ENCODE measurements around the gene LRRC17. TPM values are rescaled to one million over a fixed set of nuclear protein-coding genes. Genes with fewer than 3 reads are reported as not detected.

LRRC17 gene
- total RNA-seq, 2 donors from 2014 or later = 2.0 to 2.9 TPM

- TF ChIP-seq POLR2A (IDR thresholded peaks at IDR 0.05) (no peak), CTCF (IDR thresholded peaks at IDR 0.05) (no peak)
- Histone ChIP-seq H3K4me1 (no peaks in the 10 kb centered on the region), H3K27me3 (no peaks in the 10 kb centered on the region), H3K27ac (no peak overlapping the region), H3K9me3 (no peaks in the 10 kb centered on the region), H3K36me3 (replicated peaks in 1 of 2; ENCODE audit: insufficient read depth in 1 of 2, low read depth in 2 of 2) (no peaks in the 10 kb centered on the region), H3K4me3 (no peak overlapping the region)
- 50 to 52% methylated on average over 2 of the region's 2 CpGs for WGBS, 2 donors
- no peak for ATAC-seq
- no peak for DNase-seq
- intact Hi-C loops (cut with DNase I) = no loop called here
Observed at GRCh38 chr7:102966465-102966864, 53.7 kb downstream of the LRRC17 start.

GRCh38 chr7:102967798-102968197, 55.0 kb downstream of the LRRC17 start:
- TF ChIP-seq CTCF (IDR thresholded peaks at IDR 0.05) (no peak), POLR2A (IDR thresholded peaks at IDR 0.05) (no peak)
- Histone ChIP-seq H3K9me3 (no peaks in the 10 kb centered on the region), H3K4me1 (no peaks in the 10 kb centered on the region), H3K27ac (no peak overlapping the region), H3K27me3 (no peaks in the 10 kb centered on the region), H3K36me3 (replicated peaks in 1 of 2; ENCODE audit: insufficient read depth in 1 of 2, low read depth in 2 of 2) (no peaks in the 10 kb centered on the region), H3K4me3 (no peak overlapping the region)
- intact Hi-C loops (cut with DNase I) = no loop called here
- ATAC-seq (no peak), DNase-seq (no peak)

GRCh38 chr7:102973096-102973802, 60.4 kb downstream of the LRRC17 start:
- DNase-seq = no peak
- no peaks in the 10 kb centered on the region for H3K9me3 ChIP-seq
- no peaks in the 10 kb centered on the region for H3K4me1 ChIP-seq
- H3K27ac ChIP-seq = no peak overlapping the region
- no peaks in the 10 kb centered on the region for H3K27me3 ChIP-seq
- TF ChIP-seq POLR2A (IDR thresholded peaks at IDR 0.05) (no peak), CTCF (IDR thresholded peaks at IDR 0.05) (no peak)
- no peaks in the 10 kb centered on the region for H3K36me3 ChIP-seq (replicated peaks in 1 of 2; ENCODE audit: insufficient read depth in 1 of 2, low read depth in 2 of 2)
- intact Hi-C loops (cut with DNase I) = no loop called here
- WGBS, 2 donors = 85 to 87% methylated on average over 23 of the region's 23 CpGs
- no peak overlapping the region for H3K4me3 ChIP-seq
- no peak for ATAC-seq

GRCh38 chr7:102974366-102975236, 61.8 kb downstream of the LRRC17 start:
- TF ChIP-seq CTCF (IDR thresholded peaks at IDR 0.05) (no peak), POLR2A (IDR thresholded peaks at IDR 0.05) (no peak)
- DNase-seq = no peak
- H3K9me3 ChIP-seq = no peaks in the 10 kb centered on the region
- no peak overlapping the region for H3K27ac ChIP-seq
- intact Hi-C loops (cut with DNase I) = no loop called here
- H3K27me3 ChIP-seq = no peaks in the 10 kb centered on the region
- H3K4me1 ChIP-seq = no peaks in the 10 kb centered on the region
- 69 to 71% methylated on average over 15 of the region's 15 CpGs for WGBS, 2 donors
- no peak overlapping the region for H3K4me3 ChIP-seq
- no peaks in the 10 kb centered on the region for H3K36me3 ChIP-seq (replicated peaks in 1 of 2; ENCODE audit: insufficient read depth in 1 of 2, low read depth in 2 of 2)
- no peak for ATAC-seq

Measured in body of pancreas (tissue), 4 donors.